NCI-H748 treated with DMSO at 0.1 percent for 48 hours (cell line): ENCODE data around the gene TSHZ1.

Source experiments
- DNase-seq: peaks from one replicate; lab custom pipeline; 2025; lab: John Stamatoyannopoulos, UW

TSHZ1 gene

GRCh38 chr18:75246721-75247610, 36.4 kb downstream of the TSHZ1 start:
- DNase-seq, result no peak

- DNase-seq, result peak; percentile 45
These were observed 37.2 kb downstream of the TSHZ1 start for GRCh38 chr18:75247611-75248421.

- peak; percentile 58 for DNase-seq
These were observed 38.0 kb downstream of the TSHZ1 start for GRCh38 chr18:75248426-75249174.

- DNase-seq, result no peak
These were observed 38.5 kb downstream of the TSHZ1 start for GRCh38 chr18:75249175-75249518.

GRCh38 chr18:75249672-75250470, 39.3 kb downstream of the TSHZ1 start:
- DNase-seq, result no peak

- DNase-seq, result no peak
These were observed 39.8 kb downstream of the TSHZ1 start for GRCh38 chr18:75250471-75250821.

- DNase-seq, result no peak
These were observed 40.9 kb downstream of the TSHZ1 start for GRCh38 chr18:75251466-75251865.

- no peak for DNase-seq
These were observed 41.5 kb downstream of the TSHZ1 start for GRCh38 chr18:75252136-75252535.

GRCh38 chr18:75253043-75253442, 42.4 kb downstream of the TSHZ1 start:
- DNase-seq, result no peak

- DNase-seq, result no peak
These were observed 43.2 kb downstream of the TSHZ1 start for GRCh38 chr18:75253784-75254183.

- DNase-seq, result no peak
These were observed 44.5 kb downstream of the TSHZ1 start for GRCh38 chr18:75255094-75255493.

GRCh38 chr18:75256376-75256775, 45.8 kb downstream of the TSHZ1 start:
- no peak for DNase-seq

- no peak for DNase-seq
These were observed 47.0 kb downstream of the TSHZ1 start for GRCh38 chr18:75257605-75258004.

GRCh38 chr18:75261430-75262223, 51.0 kb downstream of the TSHZ1 start:
- DNase-seq, result no peak

GRCh38 chr18:75262511-75262910, 51.9 kb downstream of the TSHZ1 start:
- no peak for DNase-seq

- no peak for DNase-seq
These were observed 53.6 kb downstream of the TSHZ1 start for GRCh38 chr18:75264195-75264594.

GRCh38 chr18:75264926-75265597, 54.5 kb downstream of the TSHZ1 start:
- DNase-seq, result peak; percentile 53

GRCh38 chr18:75265872-75266271, 55.3 kb downstream of the TSHZ1 start:
- no peak for DNase-seq

GRCh38 chr18:75267643-75268363, 57.2 kb downstream of the TSHZ1 start:
- no peak for DNase-seq

- no peak for DNase-seq
These were observed 57.7 kb downstream of the TSHZ1 start for GRCh38 chr18:75268364-75268646.
